Stimulated activated CD8-positive, alpha-beta memory T cell treated with anti-CD3 and anti-CD28 coated beads, Interleukin-7, amount 100 ng/mL, for 48 hours (primary cell): ENCODE results near the gene CHST11.

ENCODE experiments used
- DNase-seq, 2 donors: peaks; one replicate each; pipeline ENCODE4 v3.0.0-alpha.2; 2020; ENCODE audit warnings: low read depth in 1 of 2; ENCODE audit errors: extremely low read depth in 1 of 2

The CHST11 gene

DNA sequence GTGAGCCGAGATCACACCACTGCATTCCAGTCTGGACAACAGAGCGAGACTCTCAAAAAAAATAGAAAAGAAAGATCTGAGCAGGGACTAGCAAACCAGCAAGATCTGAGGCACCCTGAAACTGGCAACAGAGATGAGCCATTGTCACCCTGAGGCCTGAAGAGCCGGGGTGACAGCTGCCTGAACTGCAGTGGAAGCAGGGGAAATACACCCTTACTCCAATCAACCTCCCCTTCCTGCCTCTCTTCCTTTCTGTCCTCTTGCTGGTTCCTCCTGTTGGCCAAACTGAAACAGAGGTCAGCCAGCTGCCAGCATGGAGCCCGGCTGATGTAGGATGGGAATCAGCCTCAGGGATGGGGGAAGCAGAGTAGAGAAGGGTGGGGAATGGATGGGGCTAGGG, 192.0 kb downstream of the CHST11 start:
- no peak for DNase-seq

GRCh38 chr12:104649217-104649824, 192.6 kb downstream of the CHST11 start:
- no peak for DNase-seq

- DNase-seq = no peak
Observed at GRCh38 chr12:104649921-104650320, 193.2 kb downstream of the CHST11 start.

GRCh38 chr12:104650541-104650940, 193.8 kb downstream of the CHST11 start:
- DNase-seq = no peak

- DNase-seq = no peak
Observed at GRCh38 chr12:104651811-104652210, 195.1 kb downstream of the CHST11 start.

DNA sequence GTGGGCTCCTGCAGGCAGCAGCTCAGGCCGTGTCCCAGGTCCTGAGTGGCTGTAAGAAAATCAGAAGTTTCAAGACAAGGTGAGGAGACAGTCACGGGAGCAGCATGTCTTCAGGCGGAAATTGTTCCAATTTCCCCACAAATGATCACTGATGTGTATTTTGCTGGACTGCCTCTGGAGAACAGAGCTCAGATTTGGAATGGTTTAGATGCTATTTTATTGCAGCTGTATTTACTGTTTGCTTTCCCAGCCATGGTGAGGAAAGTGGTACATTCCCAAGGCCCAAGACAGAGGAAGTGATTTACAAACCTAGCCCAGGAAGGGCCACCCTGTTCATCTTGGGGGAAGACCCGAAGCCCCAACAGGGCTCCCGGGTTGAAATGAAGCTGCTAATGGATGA, 195.6 kb downstream of the CHST11 start:
- DNase-seq = no peak

- no peak for DNase-seq
Observed at GRCh38 chr12:104652910-104653309, 196.2 kb downstream of the CHST11 start.

- DNase-seq = no peak
Observed at GRCh38 chr12:104653730-104654664, 197.2 kb downstream of the CHST11 start.

GRCh38 chr12:104654665-104655609, 198.2 kb downstream of the CHST11 start:
- no peak for DNase-seq

DNA sequence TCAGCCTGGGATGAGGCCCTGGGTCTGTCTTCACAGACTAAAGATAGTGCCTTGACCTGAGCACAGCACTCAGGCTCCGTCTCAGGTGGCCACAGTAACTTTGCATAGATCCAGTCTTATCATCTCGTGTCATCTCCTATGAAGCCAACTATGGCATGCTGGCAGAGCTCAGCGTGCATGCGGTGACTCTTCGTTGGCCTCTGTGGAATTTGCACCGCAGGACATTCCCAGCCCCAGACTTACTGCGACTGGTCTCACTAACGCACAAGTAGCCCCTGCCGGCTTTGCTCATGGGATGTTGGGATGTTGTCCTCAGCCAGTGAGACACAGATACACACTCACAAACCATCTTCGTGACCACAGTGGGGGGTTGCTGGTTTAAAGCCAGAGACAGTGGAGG, 199.6 kb downstream of the CHST11 start:
- DNase-seq = no peak

GRCh38 chr12:104656921-104657320, 200.2 kb downstream of the CHST11 start:
- DNase-seq = no peak

GRCh38 chr12:104657726-104658484, 201.2 kb downstream of the CHST11 start:
- DNase-seq = no peak

GRCh38 chr12:104659058-104659457, 202.3 kb downstream of the CHST11 start:
- no peak for DNase-seq

GRCh38 chr12:104662203-104662602, 205.5 kb downstream of the CHST11 start:
- DNase-seq = no peak

DNA sequence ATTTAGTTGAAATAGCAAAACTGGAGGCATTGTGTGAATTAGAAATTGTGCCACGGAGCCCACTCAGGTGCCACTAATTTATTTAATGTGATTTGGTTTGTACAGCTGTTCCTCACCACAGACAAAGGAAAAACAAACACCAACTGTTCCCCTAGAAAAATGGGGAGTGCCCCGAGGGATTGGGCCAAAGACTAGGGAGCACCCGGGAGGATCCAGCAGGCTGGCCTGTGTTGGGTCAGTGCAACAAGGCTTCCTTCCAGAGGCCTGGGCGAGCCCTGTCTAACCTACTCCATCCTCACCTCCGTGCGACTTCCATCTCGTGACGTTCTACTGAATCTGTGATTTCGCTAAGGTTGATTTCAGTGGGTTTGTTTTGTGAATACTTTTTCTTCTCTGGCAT, 206.2 kb downstream of the CHST11 start:
- no peak for DNase-seq

- DNase-seq = no peak
Observed at GRCh38 chr12:104664351-104664750, 207.6 kb downstream of the CHST11 start.

GRCh38 chr12:104665296-104665695, 208.5 kb downstream of the CHST11 start:
- DNase-seq = no peak

DNA sequence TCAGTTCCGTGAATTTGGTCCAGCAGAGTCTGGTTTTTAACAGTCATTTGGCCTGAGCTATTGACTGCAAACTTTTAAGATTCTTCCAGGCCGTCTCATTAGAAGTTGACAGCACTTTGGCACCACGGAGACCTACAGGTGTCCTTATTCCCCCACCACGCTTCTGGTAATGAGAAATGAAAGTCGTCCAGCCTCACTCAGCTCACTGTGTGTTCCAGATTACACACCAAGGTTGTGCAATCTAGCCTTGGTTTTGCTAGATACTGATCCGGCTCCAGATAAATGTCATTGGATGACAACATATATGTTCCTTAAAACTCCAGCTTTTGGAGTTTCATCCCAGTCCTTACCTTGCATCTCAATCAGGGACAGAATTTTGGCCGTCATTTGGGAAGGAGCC, 210.4 kb downstream of the CHST11 start:
- no peak for DNase-seq

- no peak for DNase-seq
Observed at GRCh38 chr12:104668274-104668718, 211.5 kb downstream of the CHST11 start.

- DNase-seq = no peak
Observed at GRCh38 chr12:104669089-104669721, 212.5 kb downstream of the CHST11 start.
